B cell (primary cell): ENCODE data around the gene VWA8. TPM values are rescaled to one million over a fixed set of nuclear protein-coding genes. Genes with fewer than 3 reads are reported as not detected.
"Not testable (repeated sequence)": the region's sequence is repeated elsewhere in the genome, so short reads cannot be mapped to it uniquely, and the experiment has no call there.

Experiments used
- ATAC-seq: fragments of 200-7000 bp; cut with Tn5 transposase; one replicate; pipeline ENCODE4 v1.10.0; 2021; ENCODE audit warnings: low read depth, mild to moderate bottlenecking, moderate number of reproducible peaks, moderate library complexity
- CTCF ChIA-PET: fragments of 350-600 bp; sonication (Branson Sonifier 250); formaldehyde crosslinking; loops from one replicate; lab custom pipeline; 2021; ENCODE audit warnings: antibody characterized with exemption, inconsistent platforms; lab: Charles Lee
- POLR2A ChIA-PET: fragments of 350-600 bp; sonication (Branson Sonifier 250); formaldehyde crosslinking; loops from one replicate; lab custom pipeline; 2021; ENCODE audit warnings: antibody characterized with exemption; lab: Charles Lee
- DNase-seq: peaks from one replicate; pipeline ENCODE4 v3.0.0; 2013
- H2AFZ ChIP-seq: 2 replicates; pipeline ENCODE4 v1.6.1; 2012; ENCODE audit warnings: mild to moderate bottlenecking, low read depth, low read length; ENCODE audit not compliant: insufficient read depth, poor library complexity, severe bottlenecking
- H3K27ac ChIP-seq, 2 donors: 1 replicate in 1 of 2; 2 replicates in 1 of 2; pipeline ENCODE4 v1.5.1; 2012 to 2013; ENCODE audit warnings: low read length in 2 of 2, mild to moderate bottlenecking in 2 of 2, moderate library complexity in 1 of 2
- H3K27me3 ChIP-seq, 4 experiments: fragments of 200-600 bp in 1 of 4; sonication (generic) in 1 of 4; replicated peaks in 1 of 4; 1 replicate in 2 of 4; 2 replicates in 2 of 4; pipeline versions ENCODE4 v1.6.1 to v1.7.0; 2013 to 2016; ENCODE audit warnings: low read length in 3 of 4, mild to moderate bottlenecking in 2 of 4, mixed read lengths in 1 of 4, moderate library complexity in 1 of 4; ENCODE audit not compliant: insufficient read depth in 4 of 4, control insufficient read depth in 3 of 4; ENCODE audit errors: control extremely low read depth in 1 of 4
- H3K36me3 ChIP-seq, 2 experiments: replicated peaks in 1 of 2; 1 replicate in 1 of 2; 2 replicates in 1 of 2; pipeline versions ENCODE4 v1.6.1 to v1.7.1; 2013; ENCODE audit warnings: low read length in 1 of 2; ENCODE audit not compliant: insufficient read depth in 2 of 2, control insufficient read depth in 1 of 2; ENCODE audit errors: control extremely low read depth in 1 of 2, extremely low read depth in 1 of 2
- H3K4me1 ChIP-seq, 2 donors: fragments of 200-600 bp in 1 of 2; sonication (generic) in 1 of 2; 1 replicate in 1 of 2; 2 replicates in 1 of 2; pipeline versions ENCODE4 v1.5.1 to v1.6.1; 2013 to 2017; ENCODE audit warnings: low read length in 2 of 2; ENCODE audit not compliant: control insufficient read depth in 2 of 2, insufficient read depth in 2 of 2
- H3K4me2 ChIP-seq: replicated peaks from 2 replicates; pipeline ENCODE3; 2012; ENCODE audit warnings: mild to moderate bottlenecking, low read depth, low read length; ENCODE audit not compliant: poor library complexity, severe bottlenecking
- H3K4me3 ChIP-seq, 5 experiments: fragments of 200-600 bp in 1 of 5; sonication (generic) in 1 of 5; 1 replicate in 3 of 5; 2 replicates in 2 of 5; pipeline versions ENCODE4 v1.5.1 to v1.7.0; 2011 to 2016; ENCODE audit warnings: low read length in 4 of 5, mild to moderate bottlenecking in 4 of 5, low read depth in 2 of 5, control low read depth in 1 of 5, moderate library complexity in 1 of 5; ENCODE audit not compliant: insufficient read depth in 1 of 5; ENCODE audit errors: control extremely low read depth in 1 of 5, extremely low read depth in 1 of 5
- H3K79me2 ChIP-seq: fragments of 200-600 bp; sonication (generic); one replicate; pipeline ENCODE4 v1.6.0; 2016; ENCODE audit warnings: low read length; ENCODE audit not compliant: control insufficient read depth, insufficient read depth
- H3K9ac ChIP-seq: fragments of 200-600 bp; sonication (generic); 2 replicates; pipeline ENCODE4 v1.6.1; 2017; ENCODE audit warnings: mild to moderate bottlenecking, low read length, moderate library complexity
- H3K9me3 ChIP-seq, 3 donors: one replicate each; pipeline versions ENCODE4 v1.6.1 to v1.7.1; 2013; ENCODE audit warnings: low read length in 2 of 3; ENCODE audit not compliant: control insufficient read depth in 2 of 3, insufficient read depth in 1 of 3; ENCODE audit errors: control extremely low read depth in 1 of 3
- H4K20me1 ChIP-seq: 2 replicates; pipeline ENCODE4 v1.6.0; 2012; ENCODE audit warnings: mild to moderate bottlenecking, low read length; ENCODE audit not compliant: insufficient read depth, control insufficient read depth, poor library complexity, severe bottlenecking
- H3K27ac Mint-ChIP-seq: one replicate; pipeline ENCODE4 v1.8.0; 2021; ENCODE audit warnings: mixed read lengths
- H3K27me3 Mint-ChIP-seq: one replicate; pipeline ENCODE4 v1.8.0; 2021; ENCODE audit warnings: mixed read lengths
- H3K4me1 Mint-ChIP-seq: one replicate; pipeline ENCODE4 v1.8.0; 2021; ENCODE audit warnings: mixed read lengths
- H3K4me3 Mint-ChIP-seq: one replicate; pipeline ENCODE4 v1.8.0; 2021; ENCODE audit warnings: mixed read lengths
- H3K9me3 Mint-ChIP-seq: one replicate; pipeline ENCODE4 v1.8.0; 2022; ENCODE audit warnings: mixed read lengths; ENCODE audit not compliant: insufficient read depth
- EZH2 ChIP-seq: IDR thresholded peaks from 2 replicates; pipeline ENCODE4 v1.6.1; 2012; ENCODE audit warnings: borderline replicate concordance, low read depth, mild to moderate bottlenecking, moderate library complexity, low read length; ENCODE audit not compliant: insufficient read depth, poor library complexity, severe bottlenecking
- WGBS: methylation state at CpG from one replicate; pipeline ENCODE4 v1.1.5; 2013; ENCODE audit warnings: missing lambda C conversion rate; ENCODE audit not compliant: insufficient coverage; 5-methylcytosine and 5-hydroxymethylcytosine counted together
- intact Hi-C: fragments of 100-400 bp; cut with micrococcal nuclease; formaldehyde crosslinking; loops from one replicate; pipeline ENCODE4 v1.10.0; 2022
- polyA plus RNA-seq: library from polyadenylated mRNA; depleted of rRNA; stranded (reverse); fragments of >200 nt; gene quantifications from 2 replicates; pipeline ENCODE4 v1.2.3, GENCODE V29; 2012
- total RNA-seq, 2 donors: library from RNA; stranded (reverse); fragments of 120-200 nt in 1 of 2; gene quantifications; 1 replicate in 1 of 2; 2 replicates in 1 of 2; pipeline versions ENCODE4 v1.2.3 to v1.2.4, GENCODE V29; 2013 to 2022
- TF ChIP-seq, protein P1 (sequence below): fragments of 200-600 bp; IDR thresholded peaks from one replicate; pipeline ENCODE4 v1.8.0; 2022; ENCODE audit warnings: antibody characterized with exemption, mild to moderate bottlenecking

Gene VWA8
- total and polyA plus RNA-seq, 2 donors (not counting 1 experiment from before 2014, with no cell fraction given): 6.0 to 19.7 TPM

DNA sequence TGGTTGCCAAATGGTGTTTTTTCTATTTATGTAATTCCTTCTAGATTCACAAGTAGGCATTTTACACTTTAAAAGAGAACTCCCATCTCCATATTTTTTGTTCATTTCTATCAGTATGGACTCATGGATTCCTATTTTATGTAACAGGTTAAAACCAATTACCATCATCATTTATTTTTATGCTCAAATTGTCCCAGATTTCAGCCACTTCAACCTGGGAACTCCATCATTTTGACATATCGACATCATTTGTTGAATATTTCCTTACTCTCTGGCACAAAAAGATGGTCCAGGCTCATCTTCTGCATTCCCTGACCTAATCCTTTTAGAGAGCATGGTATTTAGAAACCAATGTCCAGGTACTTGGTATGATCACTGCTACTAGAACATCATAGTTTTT lies 79.9 kb downstream of the VWA8 start:
- TF ChIP-seq EZH2: no peak
- TF ChIP-seq, protein P1, sequence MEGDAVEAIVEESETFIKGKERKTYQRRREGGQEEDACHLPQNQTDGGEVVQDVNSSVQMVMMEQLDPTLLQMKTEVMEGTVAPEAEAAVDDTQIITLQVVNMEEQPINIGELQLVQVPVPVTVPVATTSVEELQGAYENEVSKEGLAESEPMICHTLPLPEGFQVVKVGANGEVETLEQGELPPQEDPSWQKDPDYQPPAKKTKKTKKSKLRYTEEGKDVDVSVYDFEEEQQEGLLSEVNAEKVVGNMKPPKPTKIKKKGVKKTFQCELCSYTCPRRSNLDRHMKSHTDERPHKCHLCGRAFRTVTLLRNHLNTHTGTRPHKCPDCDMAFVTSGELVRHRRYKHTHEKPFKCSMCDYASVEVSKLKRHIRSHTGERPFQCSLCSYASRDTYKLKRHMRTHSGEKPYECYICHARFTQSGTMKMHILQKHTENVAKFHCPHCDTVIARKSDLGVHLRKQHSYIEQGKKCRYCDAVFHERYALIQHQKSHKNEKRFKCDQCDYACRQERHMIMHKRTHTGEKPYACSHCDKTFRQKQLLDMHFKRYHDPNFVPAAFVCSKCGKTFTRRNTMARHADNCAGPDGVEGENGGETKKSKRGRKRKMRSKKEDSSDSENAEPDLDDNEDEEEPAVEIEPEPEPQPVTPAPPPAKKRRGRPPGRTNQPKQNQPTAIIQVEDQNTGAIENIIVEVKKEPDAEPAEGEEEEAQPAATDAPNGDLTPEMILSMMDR: no peak
- Histone ChIP-seq H2AFZ (no peak overlapping the region), H3K4me3 (no peak overlapping the region), H3K9me3 (no peaks in the 10 kb centered on the region), H3K36me3 (peaks cover 0 to 14% of the 10 kb centered on the region in 2 experiments), H3K4me2 (no peak overlapping the region), H3K9ac (no peak overlapping the region), H3K79me2 (no peaks in the 10 kb centered on the region), H3K4me1 (no peaks in the 10 kb centered on the region), H4K20me1 (no peaks in the 10 kb centered on the region), H3K27me3 (no peaks in the 10 kb centered on the region), H3K27ac (no peak overlapping the region)
- Mint-ChIP-seq H3K27ac (no peak overlapping the region), H3K27me3 (no peaks in the 10 kb centered on the region), H3K4me1 (no peaks in the 10 kb centered on the region), H3K4me3 (no peak overlapping the region), H3K9me3 (peaks cover 7% of the 10 kb centered on the region)
- POLR2A ChIA-PET: no interaction called here
- ATAC-seq (no peak), DNase-seq (no peak)
- CTCF ChIA-PET: no interaction called here
- WGBS: 100% methylated on average over 1 of the region's 1 CpG
- intact Hi-C loops: no loop called here

DNA sequence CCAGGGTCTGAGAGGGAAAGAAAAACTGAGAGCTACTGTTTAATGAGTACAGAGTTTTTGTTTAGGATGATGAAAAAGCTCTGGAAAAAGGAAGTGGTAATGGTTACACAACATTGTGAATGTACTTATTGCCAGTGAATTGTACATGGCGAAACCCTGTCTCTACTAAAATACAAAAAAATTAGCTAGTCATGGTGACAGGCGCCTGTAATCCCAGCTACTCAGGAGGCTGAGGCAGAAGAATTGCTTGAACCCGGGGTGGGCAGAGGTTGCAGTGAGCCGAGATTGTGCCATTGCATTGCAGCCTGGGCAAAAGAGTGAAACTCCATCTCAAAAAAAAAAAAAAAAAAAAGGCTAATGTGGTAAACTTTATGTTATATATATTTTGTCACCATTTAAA lies 96.3 kb downstream of the VWA8 start:
- Mint-ChIP-seq H3K27ac (no peak overlapping the region), H3K27me3 (no peaks in the 10 kb centered on the region), H3K4me1 (peaks cover 16% of the 10 kb centered on the region), H3K9me3 (no peaks in the 10 kb centered on the region), H3K4me3 (no peak overlapping the region)
- DNase-seq: no peak
- Histone ChIP-seq H4K20me1 (no peaks in the 10 kb centered on the region), H3K4me1 (peaks cover 0 to 3% of the 10 kb centered on the region in 2 donors), H3K4me3 (no peak overlapping the region), H3K4me2 (no peak overlapping the region), H3K27me3 (no peaks in the 10 kb centered on the region), H2AFZ (no peak overlapping the region), H3K79me2 (no peaks in the 10 kb centered on the region), H3K9ac (no peak overlapping the region), H3K36me3 (peaks cover 0 to 4% of the 10 kb centered on the region in 2 experiments), H3K27ac (no peak overlapping the region), H3K9me3 (no peaks in the 10 kb centered on the region)
- no peak for ATAC-seq
- intact Hi-C loops: no loop called here
- ChIA-PET CTCF (no interaction called here), POLR2A (no interaction called here)
- no peak for TF ChIP-seq EZH2
- TF ChIP-seq, protein P1: no peak
- 86% methylated on average over 1 of the region's 4 CpGs for WGBS

DNA sequence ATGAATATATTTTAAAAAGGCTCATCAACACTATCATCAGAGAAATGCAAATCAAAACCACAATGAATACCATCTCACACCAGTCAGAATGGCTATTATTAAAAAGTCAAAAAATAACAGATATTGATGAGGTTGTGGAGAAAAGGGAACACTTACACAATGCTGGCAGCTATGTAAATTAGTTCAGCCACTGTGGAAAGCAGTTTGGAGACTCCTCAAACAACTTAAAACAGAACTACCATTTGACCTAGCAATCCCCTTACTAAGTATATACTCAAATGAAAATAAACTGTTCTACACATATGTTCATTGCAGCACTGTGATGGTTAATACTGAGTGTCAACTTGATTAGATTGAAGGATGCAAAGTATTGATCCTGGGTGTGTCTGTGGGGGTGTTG lies 98.2 kb downstream of the VWA8 start:
- H3K27ac ChIP-seq, H3K27me3 ChIP-seq, H3K27me3 Mint-ChIP-seq, H3K9me3 ChIP-seq, H4K20me1 ChIP-seq, H3K9ac ChIP-seq, DNase-seq, H3K9me3 Mint-ChIP-seq, H3K4me1 ChIP-seq, intact Hi-C loops, H3K4me3 ChIP-seq, H3K4me2 ChIP-seq, H2AFZ ChIP-seq, ATAC-seq, H3K36me3 ChIP-seq, H3K27ac Mint-ChIP-seq, H3K4me3 Mint-ChIP-seq, H3K79me2 ChIP-seq, POLR2A ChIA-PET, CTCF ChIA-PET: not testable (repeated sequence)
- peaks cover 16% of the 10 kb centered on the region for H3K4me1 Mint-ChIP-seq
